Left ventricle myocardium inferior (tissue), 1 donor: ENCODE measurements around the gene RHCE. TPM values are rescaled to one million over a fixed set of nuclear protein-coding genes. Genes with fewer than 3 reads are reported as not detected.
"Not testable (repeated sequence)": the region's sequence is repeated elsewhere in the genome, so short reads cannot be mapped to it uniquely, and the experiment has no call there.

Source experiments
- DNase-seq: peaks from one replicate; pipeline ENCODE4 v3.0.0-alpha.2; 2020
- H3K27ac ChIP-seq: fragments of 200-600 bp; replicated peaks from 2 replicates; pipeline ENCODE4 v1.8.0; 2021
- H3K27me3 ChIP-seq: fragments of 200-600 bp; 2 replicates; pipeline ENCODE4 v1.8.0; 2021; ENCODE audit warnings: low read depth
- H3K36me3 ChIP-seq: fragments of 200-600 bp; 2 replicates; pipeline ENCODE4 v1.8.0; 2021
- H3K4me1 ChIP-seq: fragments of 200-600 bp; 2 replicates; pipeline ENCODE4 v1.8.0; 2021
- H3K4me3 ChIP-seq: fragments of 200-600 bp; 2 replicates; pipeline ENCODE4 v1.8.0; 2021; ENCODE audit warnings: mild to moderate bottlenecking, moderate library complexity
- H3K9me3 ChIP-seq: fragments of 200-600 bp; replicated peaks from 2 replicates; pipeline ENCODE4 v1.8.0; 2021
- intact Hi-C: fragments of 100-400 bp; cut with micrococcal nuclease; formaldehyde crosslinking; loops from one replicate; pipeline ENCODE4 v1.11.0; 2022
- total RNA-seq: library from RNA; stranded (reverse); fragmentation: NEBNext Ultra II Directional; extraction: Animal tissue kit (Norgen Biotek cat#: 25700); gene quantifications from one replicate; pipeline ENCODE4 v1.2.1, GENCODE V29; 2021
- TF ChIP-seq, protein P1 (sequence below): fragments of 200-600 bp; IDR thresholded peaks from 2 replicates; pipeline ENCODE4 v1.8.0; 2021; ENCODE audit warnings: antibody characterized with exemption, mild to moderate bottlenecking, borderline replicate concordance
- donor health status: DM: no; HTN: yes; CAD: no; lungs with severe emphysema.

Gene RHCE
- total RNA-seq, 1 donor from 2014 or later: 1.0 TPM

- H3K9me3 ChIP-seq, H3K4me1 ChIP-seq, DNase-seq, intact Hi-C loops, H3K27ac ChIP-seq, H3K4me3 ChIP-seq, H3K36me3 ChIP-seq, H3K27me3 ChIP-seq: not testable (repeated sequence)
Measured at GRCh38 chr1:25369691-25370271, 50.8 kb downstream of the RHCE start.

- Histone ChIP-seq H3K27me3 (no peaks in the 10 kb centered on the region), H3K9me3 (no peaks in the 10 kb centered on the region), H3K36me3 (no peaks in the 10 kb centered on the region), H3K4me3 (no peak overlapping the region), H3K4me1 (no peaks in the 10 kb centered on the region), H3K27ac (no peak overlapping the region)
- TF ChIP-seq, protein P1, sequence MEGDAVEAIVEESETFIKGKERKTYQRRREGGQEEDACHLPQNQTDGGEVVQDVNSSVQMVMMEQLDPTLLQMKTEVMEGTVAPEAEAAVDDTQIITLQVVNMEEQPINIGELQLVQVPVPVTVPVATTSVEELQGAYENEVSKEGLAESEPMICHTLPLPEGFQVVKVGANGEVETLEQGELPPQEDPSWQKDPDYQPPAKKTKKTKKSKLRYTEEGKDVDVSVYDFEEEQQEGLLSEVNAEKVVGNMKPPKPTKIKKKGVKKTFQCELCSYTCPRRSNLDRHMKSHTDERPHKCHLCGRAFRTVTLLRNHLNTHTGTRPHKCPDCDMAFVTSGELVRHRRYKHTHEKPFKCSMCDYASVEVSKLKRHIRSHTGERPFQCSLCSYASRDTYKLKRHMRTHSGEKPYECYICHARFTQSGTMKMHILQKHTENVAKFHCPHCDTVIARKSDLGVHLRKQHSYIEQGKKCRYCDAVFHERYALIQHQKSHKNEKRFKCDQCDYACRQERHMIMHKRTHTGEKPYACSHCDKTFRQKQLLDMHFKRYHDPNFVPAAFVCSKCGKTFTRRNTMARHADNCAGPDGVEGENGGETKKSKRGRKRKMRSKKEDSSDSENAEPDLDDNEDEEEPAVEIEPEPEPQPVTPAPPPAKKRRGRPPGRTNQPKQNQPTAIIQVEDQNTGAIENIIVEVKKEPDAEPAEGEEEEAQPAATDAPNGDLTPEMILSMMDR: no peak
- no peak for DNase-seq
- intact Hi-C loops: no loop called here
Measured at GRCh38 chr1:25369241-25369640, 51.4 kb downstream of the RHCE start.

DNA sequence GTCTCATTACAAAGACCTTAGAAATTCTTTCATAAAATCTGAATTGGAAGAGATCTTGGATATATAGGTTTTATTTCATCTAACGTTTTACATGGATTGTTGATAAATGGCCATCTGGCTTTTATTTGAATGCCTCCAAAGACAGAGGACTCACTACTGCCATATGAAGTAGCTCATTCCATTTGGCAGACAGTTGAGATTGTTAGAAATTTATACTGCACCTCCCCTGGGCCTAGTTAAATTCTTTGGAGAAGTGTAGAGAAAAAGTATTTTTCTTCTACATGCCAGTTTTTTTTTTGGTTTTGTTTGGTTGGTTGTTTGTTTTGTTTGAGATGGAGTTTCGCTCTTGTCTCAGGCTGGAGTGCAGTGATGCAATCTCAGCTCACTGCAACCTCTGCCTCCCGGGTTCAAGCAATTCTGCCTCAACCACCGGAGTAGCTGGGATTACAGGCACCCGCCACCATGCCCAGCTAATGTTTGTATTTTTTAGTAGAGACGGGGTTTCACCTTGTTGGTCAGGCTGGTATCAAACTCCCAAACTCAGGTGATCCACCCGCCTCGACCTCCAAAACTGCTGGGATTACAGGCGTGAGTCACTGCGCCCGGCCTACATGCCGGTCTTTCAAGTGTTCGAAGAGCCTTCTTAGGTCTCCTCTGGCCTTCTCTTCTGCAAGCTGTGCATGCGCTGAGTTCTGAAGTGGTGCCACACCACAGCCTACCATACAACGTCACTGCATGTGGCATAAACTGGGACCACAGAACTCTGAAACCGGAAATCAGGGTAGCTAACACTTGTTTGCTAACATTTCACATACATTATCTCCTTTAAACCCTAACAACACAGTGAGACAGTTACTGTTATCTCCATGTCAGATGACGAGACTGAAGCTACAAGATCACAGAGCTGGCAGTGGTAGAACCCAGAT, 57.7 kb downstream of the RHCE start:
- DNase-seq, H3K27me3 ChIP-seq, H3K4me3 ChIP-seq, H3K27ac ChIP-seq, H3K9me3 ChIP-seq, intact Hi-C loops: not testable (repeated sequence)
- peaks cover 31% of the 10 kb centered on the region for H3K36me3 ChIP-seq
- peaks cover 20% of the 10 kb centered on the region for H3K4me1 ChIP-seq

DNA sequence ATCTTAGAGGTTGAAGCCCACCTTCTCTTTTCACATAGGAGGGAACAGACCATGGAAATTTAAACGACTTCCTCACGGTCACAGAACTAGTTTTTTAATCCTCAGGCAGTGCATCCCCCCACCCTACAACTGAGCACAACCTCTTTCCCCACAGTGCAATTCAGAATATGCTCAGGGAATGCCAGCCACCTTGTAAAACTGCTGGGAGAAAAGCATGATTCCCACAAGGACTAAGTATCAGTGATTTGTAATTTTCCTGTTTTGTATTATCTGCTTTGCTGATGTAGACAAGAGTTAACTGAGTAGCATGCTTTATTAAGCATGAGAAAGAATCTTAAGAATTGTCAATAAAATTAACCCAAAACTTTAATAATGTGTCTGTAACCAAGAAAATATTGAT, 58.7 kb downstream of the RHCE start:
- no peak for DNase-seq
- Histone ChIP-seq H3K9me3 (no peaks in the 10 kb centered on the region), H3K27ac (peak overlapping the region; percentile 70), H3K36me3 (peaks cover 39% of the 10 kb centered on the region), H3K4me3 (no peak overlapping the region), H3K27me3 (no peaks in the 10 kb centered on the region), H3K4me1 (peaks cover 20% of the 10 kb centered on the region)
- intact Hi-C loops: no loop called here
- TF ChIP-seq, protein P1: no peak

GRCh38 chr1:25360596-25361581, 59.7 kb downstream of the RHCE start:
- peak overlapping the region; percentile 70 for H3K27ac ChIP-seq
- no peak for DNase-seq
- H3K27me3 ChIP-seq: no peaks in the 10 kb centered on the region
- no peaks in the 10 kb centered on the region for H3K9me3 ChIP-seq
- intact Hi-C loops: no loop called here
- H3K36me3 ChIP-seq: peaks cover 49% of the 10 kb centered on the region
- no peak overlapping the region for H3K4me3 ChIP-seq
- TF ChIP-seq, protein P1: no peak
- peaks cover 29% of the 10 kb centered on the region for H3K4me1 ChIP-seq

DNA sequence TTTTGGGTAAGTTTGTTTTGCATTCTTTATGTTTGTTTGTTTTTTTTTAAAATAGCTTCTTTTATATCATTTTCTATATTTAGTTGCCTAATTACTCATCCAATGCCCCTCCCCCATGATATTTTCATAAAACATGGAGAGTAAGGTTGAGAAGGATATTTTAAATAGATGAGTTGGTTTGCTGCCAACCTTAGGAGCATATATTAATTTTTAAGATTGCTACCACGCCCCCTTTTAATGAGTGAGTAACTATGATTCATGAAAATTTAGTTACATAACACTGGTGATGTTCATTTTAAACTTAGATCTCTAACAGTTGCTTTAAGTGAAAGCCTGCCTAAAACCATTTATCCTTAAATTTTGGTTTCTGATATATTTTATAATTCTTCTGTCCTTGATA, 63.8 kb downstream of the RHCE start:
- intact Hi-C loops: no loop called here
- peaks cover 27% of the 10 kb centered on the region for H3K4me1 ChIP-seq
- no peak overlapping the region for H3K4me3 ChIP-seq
- no peak for DNase-seq
- H3K27ac ChIP-seq: no peak overlapping the region
- peaks cover 88% of the 10 kb centered on the region for H3K36me3 ChIP-seq
- H3K9me3 ChIP-seq: no peaks in the 10 kb centered on the region
- TF ChIP-seq, protein P1: no peak
- H3K27me3 ChIP-seq: no peaks in the 10 kb centered on the region
